CD14-positive monocyte (primary cell): Measurements from ENCODE around the gene CRYBA2. TPM values are rescaled to one million over a fixed set of nuclear protein-coding genes. Genes with fewer than 3 reads are reported as not detected.
A peak's percentile ranks its signal among the peaks of the same experiment; 100 is the strongest.

Experiments
- DNase-seq, 3 donors: peaks; one replicate each; pipeline ENCODE4 v3.0.0-alpha.2; 2011 to 2022
- H2AFZ ChIP-seq: 2 replicates; pipeline ENCODE4 v1.6.0; 2012; ENCODE audit warnings: mild to moderate bottlenecking, low read depth, low read length, inconsistent platforms; ENCODE audit not compliant: insufficient read depth, poor library complexity, severe bottlenecking
- H3K27ac ChIP-seq, 2 donors: 1 replicate in 1 of 2; 2 replicates in 1 of 2; pipeline ENCODE4 v1.5.1; 2012 to 2013; ENCODE audit warnings: low read length in 2 of 2, control low read depth in 1 of 2, inconsistent platforms in 1 of 2, low read depth in 1 of 2, mild to moderate bottlenecking in 1 of 2
- H3K27me3 ChIP-seq, 2 donors: one replicate each; pipeline versions ENCODE4 v1.6.0 to v1.6.1; 2011 to 2013; ENCODE audit warnings: low read length in 2 of 2; ENCODE audit not compliant: control insufficient read depth in 2 of 2, insufficient read depth in 2 of 2
- H3K36me3 ChIP-seq, 2 donors: replicated peaks in 1 of 2; 1 replicate in 1 of 2; 2 replicates in 1 of 2; pipeline versions ENCODE4 v1.5.1 to v1.6.1; 2012 to 2013; ENCODE audit warnings: low read length in 2 of 2, control low read depth in 1 of 2, inconsistent platforms in 1 of 2, mild to moderate bottlenecking in 1 of 2; ENCODE audit not compliant: insufficient read depth in 2 of 2, control insufficient read depth in 1 of 2
- H3K4me1 ChIP-seq, 2 donors: 1 replicate in 1 of 2; 2 replicates in 1 of 2; pipeline versions ENCODE4 v1.5.1 to v1.6.1; 2012 to 2013; ENCODE audit warnings: low read length in 2 of 2, control low read depth in 1 of 2, inconsistent platforms in 1 of 2, mild to moderate bottlenecking in 1 of 2, moderate library complexity in 1 of 2; ENCODE audit not compliant: insufficient read depth in 2 of 2, control insufficient read depth in 1 of 2
- H3K4me2 ChIP-seq: replicated peaks from 2 replicates; pipeline ENCODE3; 2012; ENCODE audit warnings: low read length, moderate library complexity, mild to moderate bottlenecking; ENCODE audit not compliant: poor library complexity, severe bottlenecking; ENCODE audit errors: extremely low read depth
- H3K4me3 ChIP-seq, 3 experiments: fragments of 200-600 bp in 1 of 3; sonication (generic) in 1 of 3; replicated peaks in 1 of 3; 1 replicate in 2 of 3; 2 replicates in 1 of 3; pipeline ENCODE4 v1.5.1; 2011 to 2013; ENCODE audit warnings: low read length in 3 of 3, mild to moderate bottlenecking in 3 of 3, control low read depth in 2 of 3, low read depth in 2 of 3, inconsistent platforms in 1 of 3, moderate library complexity in 1 of 3
- H3K79me2 ChIP-seq: 2 replicates; pipeline ENCODE4 v1.6.0; 2012; ENCODE audit warnings: mild to moderate bottlenecking, control low read depth, inconsistent platforms, low read length, moderate library complexity; ENCODE audit not compliant: insufficient read depth
- H3K9ac ChIP-seq: 2 replicates; pipeline ENCODE4 v1.6.0; 2017; ENCODE audit warnings: low read length, mild to moderate bottlenecking; ENCODE audit not compliant: insufficient read depth, poor library complexity, severe bottlenecking
- H3K9me3 ChIP-seq, 2 donors: replicated peaks in 1 of 2; 1 replicate in 1 of 2; 2 replicates in 1 of 2; pipeline versions ENCODE4 v1.5.1 to v1.6.1; 2012 to 2013; ENCODE audit warnings: low read length in 2 of 2, control low read depth in 1 of 2; ENCODE audit not compliant: control insufficient read depth in 1 of 2, insufficient read depth in 1 of 2
- H4K20me1 ChIP-seq: 2 replicates; pipeline ENCODE4 v1.6.0; 2012; ENCODE audit warnings: mild to moderate bottlenecking, low read length, control low read depth, moderate library complexity; ENCODE audit not compliant: insufficient read depth
- H3K27ac Mint-ChIP-seq, 7 donors: one replicate each; pipeline ENCODE4 v1.8.0; 2020; ENCODE audit warnings: mild to moderate bottlenecking in 7 of 7, mixed read lengths in 7 of 7, moderate library complexity in 6 of 7, inconsistent platforms in 2 of 7
- H3K27me3 Mint-ChIP-seq, 3 donors: one replicate each; pipeline ENCODE4 v1.8.0; 2021 to 2022; ENCODE audit warnings: low read depth in 3 of 3, mild to moderate bottlenecking in 3 of 3, mixed read lengths in 3 of 3, moderate library complexity in 3 of 3, inconsistent platforms in 1 of 3
- H3K36me3 Mint-ChIP-seq, 2 donors: one replicate each; pipeline ENCODE4 v1.8.0; 2020; ENCODE audit warnings: mixed read lengths in 2 of 2, inconsistent platforms in 1 of 2, mild to moderate bottlenecking in 1 of 2
- H3K4me1 Mint-ChIP-seq: one replicate; pipeline ENCODE4 v1.8.0; 2020; ENCODE audit warnings: mild to moderate bottlenecking, mixed read lengths
- H3K4me3 Mint-ChIP-seq, 2 donors: one replicate each; pipeline ENCODE4 v1.8.0; 2020; ENCODE audit warnings: mild to moderate bottlenecking in 2 of 2, mixed read lengths in 2 of 2, moderate library complexity in 1 of 2
- H3K9me3 Mint-ChIP-seq, 7 donors: one replicate each; pipeline ENCODE4 v1.8.0; 2020 to 2022; ENCODE audit warnings: mixed read lengths in 7 of 7, mild to moderate bottlenecking in 6 of 7, moderate library complexity in 6 of 7, inconsistent platforms in 2 of 7
- CTCF ChIP-seq: fragments of 200-600 bp; IDR thresholded peaks from one replicate; pipeline ENCODE4 v1.8.0; 2022; ENCODE audit warnings: antibody characterized with exemption, mild to moderate bottlenecking
- WGBS: methylation state at CpG from one replicate; pipeline ENCODE4 v1.1.5; 2013; ENCODE audit warnings: missing lambda C conversion rate; ENCODE audit not compliant: insufficient coverage; 5-methylcytosine and 5-hydroxymethylcytosine counted together
- intact Hi-C, 2 donors: fragments of 100-400 bp; cut with micrococcal nuclease; formaldehyde crosslinking; loops; one replicate each; pipeline versions ENCODE4 v1.15.0 to v1.15.1; 2023
- polyA plus RNA-seq, 3 donors: library from polyadenylated mRNA; depleted of rRNA in 1 of 3; unstranded in 2 of 3; stranded (reverse) in 1 of 3; fragments of 300-500 nt in 2 of 3; fragments of >200 nt in 1 of 3; fragmentation: Illumina TruSeq in 2 of 3; gene quantifications; 1 replicate in 2 of 3; 2 replicates in 1 of 3; pipeline ENCODE4 v1.2.3, GENCODE V29; 2012 to 2021

The CRYBA2 gene
- polyA plus RNA-seq, 3 donors, result not detected

GRCh38 chr2:218998414-218999002 is 5.3 kb upstream of the CRYBA2 start:
- peak overlapping the region in 1 of 2 donors; percentile 47 for H3K4me3 Mint-ChIP-seq
- intact Hi-C loops, result loop anchor here in 1 of 2 donors (10.0 kb wide), 1 partner anchor 156 kb away; no protein-coding TSS in a partner anchor

GRCh38 chr2:218997731-218998130 is 4.5 kb upstream of the CRYBA2 start:
- Mint-ChIP-seq H3K9me3 (peaks cover 0 to 21% (median 4%) of the 10 kb centered on the region in 7 donors), H3K27ac (peak overlapping the region in 1 of 7 donors; percentile 41), H3K4me3 (peak overlapping the region in 1 of 2 donors; percentile 35), H3K36me3 (peaks cover 0 to 4% of the 10 kb centered on the region in 2 donors), H3K4me1 (peaks cover 15% of the 10 kb centered on the region), H3K27me3 (peaks cover 81 to 97% (median 94%) of the 10 kb centered on the region in 3 donors)
- no peak for DNase-seq
- Histone ChIP-seq H3K79me2 (no peaks in the 10 kb centered on the region), H3K4me3 (no peak overlapping the region), H3K9ac (no peak overlapping the region), H3K9me3 (peaks cover 0 to 41% of the 10 kb centered on the region in 2 donors), H3K4me2 (no peak overlapping the region), H3K27me3 (peaks cover 56 to 95% of the 10 kb centered on the region in 2 donors), H3K36me3 (no peaks in the 10 kb centered on the region), H4K20me1 (no peaks in the 10 kb centered on the region), H2AFZ (no peak overlapping the region), H3K27ac (no peak overlapping the region), H3K4me1 (peaks cover 3 to 13% of the 10 kb centered on the region in 2 donors)
- intact Hi-C loops, result loop anchor here in 1 of 2 donors (10.0 kb wide), 1 partner anchor 157 kb away; no protein-coding TSS in a partner anchor
- no peak for TF ChIP-seq CTCF
- 60% methylated on average over 1 of the region's 2 CpGs for WGBS

More at GRCh38 chr2:218998414-218999002, 5.3 kb upstream of the CRYBA2 start:
- no peaks in the 10 kb centered on the region for H3K36me3 ChIP-seq
- Mint-ChIP-seq H3K36me3 (peaks cover 0 to 4% of the 10 kb centered on the region in 2 donors), H3K27me3 (peaks cover 85 to 97% (median 96%) of the 10 kb centered on the region in 3 donors), H3K4me1 (peaks cover 19% of the 10 kb centered on the region), H3K27ac (peak overlapping the region in 2 of 7 donors; percentile 10 to 37), H3K9me3 (peaks cover 0 to 23% (median 6%) of the 10 kb centered on the region in 7 donors)
- H3K9ac ChIP-seq, result no peak overlapping the region
- H3K4me2 ChIP-seq, result no peak overlapping the region
- TF ChIP-seq CTCF, result no peak
- H3K27ac ChIP-seq, result no peak overlapping the region
- no peak for DNase-seq
- no peaks in the 10 kb centered on the region for H4K20me1 ChIP-seq
- no peak overlapping the region for H2AFZ ChIP-seq
- no peaks in the 10 kb centered on the region for H3K79me2 ChIP-seq
- no peak overlapping the region for H3K4me3 ChIP-seq
- WGBS, result 67% methylated on average over 1 of the region's 12 CpGs
- H3K9me3 ChIP-seq, result peaks cover 0 to 34% of the 10 kb centered on the region in 2 donors
- peaks cover 57 to 95% of the 10 kb centered on the region in 2 donors for H3K27me3 ChIP-seq
- peaks cover 3 to 9% of the 10 kb centered on the region in 2 donors for H3K4me1 ChIP-seq
